B cell (primary cell): Measurements from ENCODE around the gene TGFBR2.

Experiments used
- EZH2 ChIP-seq: IDR thresholded peaks from 2 replicates; pipeline ENCODE4 v1.6.1; 2012; ENCODE audit warnings: borderline replicate concordance, low read depth, mild to moderate bottlenecking, moderate library complexity, low read length; ENCODE audit not compliant: insufficient read depth, poor library complexity, severe bottlenecking
- TF ChIP-seq, protein P1 (sequence below): fragments of 200-600 bp; IDR thresholded peaks from one replicate; pipeline ENCODE4 v1.8.0; 2022; ENCODE audit warnings: antibody characterized with exemption, mild to moderate bottlenecking

DNA sequence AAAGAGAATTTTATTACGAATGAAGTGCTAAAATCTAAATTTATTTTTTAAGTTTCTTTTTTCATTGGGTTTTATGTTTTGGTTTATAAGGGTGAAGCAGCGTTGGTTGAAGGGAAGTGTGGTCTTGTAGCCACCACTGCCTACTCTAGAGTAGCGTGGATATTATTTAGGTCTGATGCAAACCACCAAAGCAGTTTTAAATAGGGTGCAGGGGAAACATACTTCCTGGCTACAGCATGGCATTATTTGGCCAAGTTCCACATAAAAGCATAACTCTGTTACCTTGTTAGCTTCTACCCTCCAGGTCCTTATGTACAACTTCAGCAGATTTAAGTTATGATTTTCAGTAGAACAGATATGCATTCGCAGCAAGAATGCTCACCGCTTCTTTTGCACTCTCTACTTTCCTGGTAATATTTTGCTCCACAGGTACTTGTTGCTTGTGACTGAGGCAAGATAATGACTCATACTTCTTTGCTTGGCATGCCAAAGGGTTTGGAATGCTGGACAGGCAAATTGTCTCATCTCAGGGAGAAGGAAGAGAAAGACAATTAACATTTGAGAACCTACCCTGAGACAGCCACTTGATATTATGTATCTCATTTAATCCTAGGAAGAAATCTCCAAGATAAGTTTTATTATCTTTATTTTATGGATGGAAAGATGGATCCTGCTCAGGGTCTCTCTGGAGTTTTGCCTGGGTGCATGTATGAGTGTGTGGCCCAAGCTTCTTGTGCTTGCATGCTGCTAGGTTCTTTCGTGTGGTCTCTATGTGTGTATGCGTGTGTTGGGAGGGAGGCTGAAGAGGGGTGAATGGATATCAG lies 5.4 kb downstream of the TGFBR2 start:
- TF ChIP-seq, protein P1, sequence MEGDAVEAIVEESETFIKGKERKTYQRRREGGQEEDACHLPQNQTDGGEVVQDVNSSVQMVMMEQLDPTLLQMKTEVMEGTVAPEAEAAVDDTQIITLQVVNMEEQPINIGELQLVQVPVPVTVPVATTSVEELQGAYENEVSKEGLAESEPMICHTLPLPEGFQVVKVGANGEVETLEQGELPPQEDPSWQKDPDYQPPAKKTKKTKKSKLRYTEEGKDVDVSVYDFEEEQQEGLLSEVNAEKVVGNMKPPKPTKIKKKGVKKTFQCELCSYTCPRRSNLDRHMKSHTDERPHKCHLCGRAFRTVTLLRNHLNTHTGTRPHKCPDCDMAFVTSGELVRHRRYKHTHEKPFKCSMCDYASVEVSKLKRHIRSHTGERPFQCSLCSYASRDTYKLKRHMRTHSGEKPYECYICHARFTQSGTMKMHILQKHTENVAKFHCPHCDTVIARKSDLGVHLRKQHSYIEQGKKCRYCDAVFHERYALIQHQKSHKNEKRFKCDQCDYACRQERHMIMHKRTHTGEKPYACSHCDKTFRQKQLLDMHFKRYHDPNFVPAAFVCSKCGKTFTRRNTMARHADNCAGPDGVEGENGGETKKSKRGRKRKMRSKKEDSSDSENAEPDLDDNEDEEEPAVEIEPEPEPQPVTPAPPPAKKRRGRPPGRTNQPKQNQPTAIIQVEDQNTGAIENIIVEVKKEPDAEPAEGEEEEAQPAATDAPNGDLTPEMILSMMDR = no peak
- no peak for TF ChIP-seq EZH2
